Suprapubic skin (tissue), 3 donors: ENCODE results near the gene MCAT.
"Not testable (repeated sequence)": the region's sequence is repeated elsewhere in the genome, so short reads cannot be mapped to it uniquely, and the experiment has no call there.

Source experiments
- CTCF ChIP-seq, 2 donors: fragments of 200-600 bp in 1 of 2; fragments of 450-650 bp in 1 of 2; sonication (generic) in 1 of 2; IDR thresholded peaks; one replicate each; pipeline ENCODE4 v1.5.1; 2016 to 2019; ENCODE audit warnings: antibody characterized with exemption in 2 of 2, mild to moderate bottlenecking in 1 of 2, moderate library complexity in 1 of 2
- POLR2A ChIP-seq, 2 donors: fragments of 450-650 bp; IDR thresholded peaks; one replicate each; pipeline ENCODE4 v1.6.1; 2017; ENCODE audit warnings: antibody characterized with exemption in 2 of 2, mild to moderate bottlenecking in 2 of 2, moderate library complexity in 2 of 2

GRCh38 chr22:43145371-43145770, 2.2 kb upstream of the MCAT start:
- not testable (repeated sequence) for TF ChIP-seq CTCF, POLR2A (IDR thresholded peaks at IDR 0.05)
